ENCODE results near the gene RPL27A. TPM values are rescaled to one million over a fixed set of nuclear protein-coding genes. Genes with fewer than 3 reads are reported as not detected.

RPL27A gene
- total RNA-seq, 1 experiment from 2014 or later, result 1,008 TPM

GRCh38 chr11:8674859-8675258 lies 7.7 kb upstream of the RPL27A start:
- H3K27me3 Mint-ChIP-seq (ENCODE audit: insufficient read depth, unreplicated experiment), result no peaks in the 10 kb centered on the region
- peaks cover under 1% of the 10 kb centered on the region for H3K9me3 Mint-ChIP-seq (ENCODE audit: unreplicated experiment)
- no peak overlapping the region for H3K4me3 Mint-ChIP-seq (ENCODE audit: unreplicated experiment)
- ChIA-PET POLR2A (no interaction called here), CTCF (no interaction called here)
- BruUV-seq (replicated peaks), result no TSS peak
- intact Hi-C loops (cut with micrococcal nuclease; ENCODE audit: unreplicated experiment), result no loop called here
- H3K4me1 ChIP-seq, result no peaks in the 10 kb centered on the region
- DNase-seq, result no peak
- no peak for TF ChIP-seq CTCF (IDR thresholded peaks at IDR 0.05; ENCODE audit: insufficient read depth in 1 of 2, low read depth in 1 of 2, low read length in 1 of 2, severe bottlenecking in 1 of 2, unreplicated experiment in 1 of 2)
- peaks cover 8% of the 10 kb centered on the region for H3K4me1 Mint-ChIP-seq (ENCODE audit: low read depth, unreplicated experiment)
- H3K4me3 ChIP-seq (ENCODE audit: low read depth, low read length), result no peak overlapping the region
- no peaks in the 10 kb centered on the region for H3K27me3 ChIP-seq (replicated peaks; ENCODE audit: control insufficient read depth, insufficient read depth, low read length)
- no peaks in the 10 kb centered on the region for H3K9me3 ChIP-seq
- H3K36me3 ChIP-seq (ENCODE audit: control insufficient read depth, insufficient read depth, low read length), result peaks cover 2% of the 10 kb centered on the region
- H3K36me3 Mint-ChIP-seq (ENCODE audit: insufficient read depth, unreplicated experiment), result peaks cover 13% of the 10 kb centered on the region
- no peak overlapping the region for H3K27ac Mint-ChIP-seq (ENCODE audit: unreplicated experiment)

- H3K27me3 Mint-ChIP-seq (ENCODE audit: insufficient read depth, unreplicated experiment), result no peaks in the 10 kb centered on the region
- intact Hi-C loops (cut with micrococcal nuclease; ENCODE audit: unreplicated experiment), result no loop called here
- H3K36me3 Mint-ChIP-seq (ENCODE audit: insufficient read depth, unreplicated experiment), result peaks cover 23% of the 10 kb centered on the region
- peaks cover 2% of the 10 kb centered on the region; the same call in 1 of the 2 replicates for H3K4me1 ChIP-seq
- peaks cover 2% of the 10 kb centered on the region for H3K36me3 ChIP-seq (ENCODE audit: control insufficient read depth, insufficient read depth, low read length)
- CTCF ChIA-PET, result no interaction called here
- no peaks in the 10 kb centered on the region for H3K27me3 ChIP-seq (replicated peaks; ENCODE audit: control insufficient read depth, insufficient read depth, low read length)
- H3K4me1 Mint-ChIP-seq (ENCODE audit: low read depth, unreplicated experiment), result peaks cover 19% of the 10 kb centered on the region
- H3K4me3 Mint-ChIP-seq (ENCODE audit: unreplicated experiment), result no peak overlapping the region
- no peak for TF ChIP-seq CTCF (IDR thresholded peaks at IDR 0.05; ENCODE audit: insufficient read depth in 1 of 2, low read depth in 1 of 2, low read length in 1 of 2, severe bottlenecking in 1 of 2, unreplicated experiment in 1 of 2)
- H3K9me3 Mint-ChIP-seq (ENCODE audit: unreplicated experiment), result peaks cover 13% of the 10 kb centered on the region
- DNase-seq, result no peak
- H3K9me3 ChIP-seq, result no peaks in the 10 kb centered on the region
- H3K4me3 ChIP-seq (ENCODE audit: low read depth, low read length), result no peak overlapping the region
- H3K27ac Mint-ChIP-seq (ENCODE audit: unreplicated experiment), result no peak overlapping the region
- no TSS peak for BruUV-seq (replicated peaks)
- POLR2A ChIA-PET, result no interaction called here
These were observed 6.1 kb upstream of the RPL27A start for GRCh38 chr11:8676458-8676857.

- H3K27me3 Mint-ChIP-seq (ENCODE audit: insufficient read depth, unreplicated experiment), result no peaks in the 10 kb centered on the region
- no TSS peak for BruUV-seq (replicated peaks)
- no peak overlapping the region for H3K4me3 Mint-ChIP-seq (ENCODE audit: unreplicated experiment)
- no peak for TF ChIP-seq CTCF (IDR thresholded peaks at IDR 0.05; ENCODE audit: insufficient read depth in 1 of 2, low read depth in 1 of 2, low read length in 1 of 2, severe bottlenecking in 1 of 2, unreplicated experiment in 1 of 2)
- no peaks in the 10 kb centered on the region for H3K9me3 ChIP-seq
- intact Hi-C loops (cut with micrococcal nuclease; ENCODE audit: unreplicated experiment), result no loop called here
- no peak overlapping the region for H3K27ac Mint-ChIP-seq (ENCODE audit: unreplicated experiment)
- H3K4me1 Mint-ChIP-seq (ENCODE audit: low read depth, unreplicated experiment), result peaks cover 19% of the 10 kb centered on the region
- H3K27me3 ChIP-seq (replicated peaks; ENCODE audit: control insufficient read depth, insufficient read depth, low read length), result no peaks in the 10 kb centered on the region
- CTCF ChIA-PET, result no interaction called here
- H3K9me3 Mint-ChIP-seq (ENCODE audit: unreplicated experiment), result peaks cover 13% of the 10 kb centered on the region
- DNase-seq, result no peak
- POLR2A ChIA-PET, result interaction anchor here (0.9 kb wide), 1 partner anchor 280 kb away, joined by 3 read pairs; no protein-coding TSS in a partner anchor
- peaks cover 5% of the 10 kb centered on the region for H3K4me1 ChIP-seq
- no peak overlapping the region for H3K4me3 ChIP-seq (ENCODE audit: low read depth, low read length)
- no peaks in the 10 kb centered on the region for H3K36me3 ChIP-seq (ENCODE audit: control insufficient read depth, insufficient read depth, low read length)
- H3K36me3 Mint-ChIP-seq (ENCODE audit: insufficient read depth, unreplicated experiment), result peaks cover 34% of the 10 kb centered on the region
These were observed 3.6 kb upstream of the RPL27A start for GRCh38 chr11:8679006-8679405.

Measured in Caco-2 (cell line).